Spinal cord (tissue), 10 donors: Measurements from ENCODE around the gene ITGA11. TPM values are rescaled to one million over a fixed set of nuclear protein-coding genes. Genes with fewer than 3 reads are reported as not detected.

Experiments
- DNase-seq, 6 donors: peaks; one replicate each; pipeline versions ENCODE4 v3.0.0 to v3.0.0-alpha.2; 2013 to 2015; ENCODE audit warnings: low spot score in 6 of 6, low read depth in 4 of 6
- H3K27ac ChIP-seq: one replicate; pipeline ENCODE4 v1.5.1; 2013; ENCODE audit warnings: low read depth, low read length, control low read depth
- H3K27me3 ChIP-seq: one replicate; pipeline ENCODE4 v1.6.1; 2013; ENCODE audit warnings: low read length; ENCODE audit not compliant: control insufficient read depth, insufficient read depth
- H3K36me3 ChIP-seq: one replicate; pipeline ENCODE4 v1.6.1; 2013; ENCODE audit warnings: low read length; ENCODE audit not compliant: control insufficient read depth, insufficient read depth
- H3K4me1 ChIP-seq: one replicate; pipeline ENCODE4 v1.6.1; 2013; ENCODE audit warnings: low read length; ENCODE audit not compliant: control insufficient read depth, insufficient read depth
- H3K4me3 ChIP-seq: one replicate; pipeline ENCODE4 v1.5.1; 2013; ENCODE audit warnings: low read depth, low read length, control low read depth
- H3K9me3 ChIP-seq: one replicate; pipeline ENCODE4 v1.6.1; 2013; ENCODE audit warnings: low read length; ENCODE audit not compliant: control insufficient read depth, insufficient read depth
- WGBS: methylation state at CpG from one replicate; pipeline ENCODE4 v1.1.5; 2013; ENCODE audit warnings: missing lambda C conversion rate; ENCODE audit not compliant: insufficient coverage; 5-methylcytosine and 5-hydroxymethylcytosine counted together
- polyA plus RNA-seq, 2 donors: library from polyadenylated mRNA; unstranded; fragments of 120-200 nt; gene quantifications; one replicate each; pipeline ENCODE4 v1.2.1, GENCODE V29; 2013; ENCODE audit not compliant: insufficient read length in 2 of 2
- total RNA-seq, 2 donors: library from RNA; depleted of rRNA in 1 of 2; stranded (reverse); fragments of 120-200 nt in 1 of 2; fragments of >200 nt in 1 of 2; gene quantifications; one replicate each; pipeline versions ENCODE4 v1.2.3 to v1.2.4, GENCODE V29; 2013 to 2014
- donor health status: healthy.

The ITGA11 gene
- total and polyA plus RNA-seq, 4 donors: 4.8 to 18.7 (median 7.4) TPM

DNA sequence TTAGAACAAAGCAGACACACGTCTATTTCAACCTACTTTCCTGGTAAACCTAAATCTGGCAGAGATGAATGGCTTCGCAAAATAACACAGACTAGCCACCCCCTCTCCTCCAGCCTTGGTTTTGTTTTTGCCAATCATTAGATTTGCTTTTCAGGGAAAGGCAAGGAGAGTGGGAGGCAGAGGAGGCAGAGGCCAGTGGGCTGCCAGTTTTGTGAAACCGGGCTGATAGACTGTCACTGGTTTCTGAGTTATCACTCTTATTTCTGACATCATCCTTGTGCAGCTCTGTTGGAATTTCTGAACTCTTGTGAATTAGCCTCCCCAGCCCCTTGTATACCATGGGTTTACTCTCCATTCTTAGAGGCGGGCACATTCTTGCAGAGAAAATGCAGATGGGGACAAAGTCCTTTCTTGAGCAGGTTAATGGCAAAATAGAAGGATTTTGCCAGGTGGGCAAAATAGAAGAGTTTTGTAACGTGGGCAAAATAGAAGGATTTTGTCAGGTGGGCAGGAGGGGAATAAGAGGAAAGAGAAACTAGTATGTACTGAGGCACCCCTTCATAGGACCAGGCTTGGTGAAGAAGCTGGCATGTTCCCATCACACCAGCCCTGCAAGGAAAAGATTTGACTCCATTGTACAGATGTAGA is 157.6 kb downstream of the ITGA11 start:
- Histone ChIP-seq H3K9me3 (no peaks in the 10 kb centered on the region), H3K27me3 (no peaks in the 10 kb centered on the region), H3K4me3 (no peak overlapping the region), H3K4me1 (peaks cover 9% of the 10 kb centered on the region), H3K36me3 (no peaks in the 10 kb centered on the region), H3K27ac (no peak overlapping the region)
- WGBS: 71% methylated on average over 1 of the region's 5 CpGs
- no peak for DNase-seq

DNA sequence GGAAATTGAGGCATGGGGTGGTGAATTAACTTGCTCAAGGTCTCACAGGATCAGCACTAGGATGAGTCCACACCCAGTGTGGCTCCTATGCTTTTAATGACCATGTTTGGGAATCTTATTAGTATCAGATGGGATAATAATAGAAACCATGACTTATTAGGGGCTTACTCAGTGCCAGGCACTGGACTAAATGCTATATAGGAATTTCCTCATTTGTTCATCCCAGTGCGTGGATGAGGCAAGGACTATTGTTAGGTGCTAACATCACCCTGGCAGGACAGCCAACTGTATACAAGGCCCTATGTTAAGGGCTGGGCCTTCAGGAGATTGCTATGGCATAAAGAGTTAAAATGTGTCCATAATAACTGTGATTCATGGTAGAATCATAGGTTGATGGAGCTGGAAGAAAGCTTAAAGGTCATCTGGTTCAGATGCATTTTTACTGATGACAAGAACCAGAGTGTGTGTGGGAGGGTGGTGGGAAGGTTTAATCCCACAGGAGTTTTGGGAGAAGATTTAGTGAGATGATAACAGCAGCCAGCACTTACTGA is 159.2 kb downstream of the ITGA11 start:
- no peak for DNase-seq
- H3K36me3 ChIP-seq: no peaks in the 10 kb centered on the region
- H3K27ac ChIP-seq: no peak overlapping the region
- H3K9me3 ChIP-seq: no peaks in the 10 kb centered on the region
- WGBS: 80% methylated on average over 1 of the region's 1 CpG
- no peak overlapping the region for H3K4me3 ChIP-seq
- no peaks in the 10 kb centered on the region for H3K27me3 ChIP-seq
- peaks cover 9% of the 10 kb centered on the region for H3K4me1 ChIP-seq

GRCh38 chr15:68271854-68272471 is 160.0 kb downstream of the ITGA11 start:
- Histone ChIP-seq H3K9me3 (no peaks in the 10 kb centered on the region), H3K4me3 (no peak overlapping the region), H3K36me3 (no peaks in the 10 kb centered on the region), H3K27me3 (no peaks in the 10 kb centered on the region), H3K4me1 (peaks cover 9% of the 10 kb centered on the region), H3K27ac (no peak overlapping the region)
- DNase-seq: peak in 1 of 6 donors; percentile 17
- WGBS: 48% methylated on average over 6 of the region's 11 CpGs

DNA sequence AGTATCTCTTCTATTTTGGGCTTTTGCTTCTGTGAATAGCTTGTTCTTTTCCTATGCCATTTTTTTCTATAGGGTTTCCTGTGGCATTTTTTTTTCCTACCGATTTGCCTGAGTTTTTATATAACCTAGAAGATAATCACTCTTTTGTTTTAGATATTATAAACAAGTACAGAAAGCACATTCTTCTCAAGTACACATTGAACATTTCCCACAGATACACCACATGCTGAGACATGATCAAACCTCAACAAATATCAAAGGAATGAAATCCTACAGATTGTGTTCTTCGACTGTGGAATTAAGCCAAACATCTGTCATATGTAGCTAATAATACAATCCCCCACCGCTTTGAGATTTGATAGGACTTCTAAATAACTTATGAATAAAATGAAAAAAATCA is 163.6 kb downstream of the ITGA11 start:
- Histone ChIP-seq H3K27ac (no peak overlapping the region), H3K36me3 (no peaks in the 10 kb centered on the region), H3K4me3 (no peak overlapping the region), H3K9me3 (no peaks in the 10 kb centered on the region), H3K27me3 (peaks cover 4% of the 10 kb centered on the region), H3K4me1 (peaks cover 6% of the 10 kb centered on the region)
- no CpG with 5 or more reads among the region's 3 CpGs for WGBS
- DNase-seq: no peak

DNA sequence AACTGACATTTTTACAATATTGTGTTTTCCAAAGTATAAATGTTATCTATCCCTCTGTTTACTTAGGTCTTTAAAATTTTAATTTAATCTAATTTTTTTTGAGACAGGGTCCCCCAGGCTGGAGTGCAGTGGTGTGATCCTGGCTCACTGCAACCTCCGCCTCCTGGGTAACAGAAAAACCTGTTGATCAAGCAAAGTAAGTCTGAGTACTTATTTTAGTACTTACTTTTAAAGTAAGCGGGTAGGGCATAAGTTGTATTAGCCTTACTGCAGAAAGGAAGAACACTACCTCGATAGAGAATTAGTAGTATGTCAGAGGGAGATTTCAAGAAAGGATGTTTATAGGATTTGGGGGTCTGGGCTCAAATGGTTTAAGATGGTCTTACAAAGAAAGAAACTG is 166.3 kb downstream of the ITGA11 start:
- Histone ChIP-seq H3K9me3 (no peaks in the 10 kb centered on the region), H3K27me3 (peaks cover 4% of the 10 kb centered on the region), H3K27ac (no peak overlapping the region), H3K4me1 (no peaks in the 10 kb centered on the region), H3K4me3 (no peak overlapping the region), H3K36me3 (no peaks in the 10 kb centered on the region)
- WGBS: 100% methylated on average over 2 of the region's 3 CpGs
- DNase-seq: no peak

DNA sequence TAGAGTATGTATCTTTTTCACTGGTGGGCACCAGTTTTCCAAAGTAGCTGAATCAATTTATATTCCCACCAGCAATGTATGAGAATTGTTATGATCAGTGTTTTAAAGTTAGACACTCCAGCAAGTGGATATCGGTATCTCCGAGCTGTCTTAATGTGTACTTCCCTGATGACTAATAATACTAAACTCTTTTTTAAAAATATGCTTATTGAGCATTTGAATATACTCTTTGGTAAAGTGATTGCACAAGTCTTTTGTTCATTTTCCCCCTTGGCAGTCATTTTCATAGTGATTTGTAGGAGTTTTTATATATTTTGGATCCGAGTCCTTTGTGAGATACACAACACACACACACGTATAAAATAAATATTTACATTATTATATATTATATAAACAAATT is 166.9 kb downstream of the ITGA11 start:
- DNase-seq: no peak
- Histone ChIP-seq H3K4me1 (no peaks in the 10 kb centered on the region), H3K36me3 (no peaks in the 10 kb centered on the region), H3K27me3 (peaks cover 4% of the 10 kb centered on the region), H3K4me3 (no peak overlapping the region), H3K9me3 (no peaks in the 10 kb centered on the region), H3K27ac (no peak overlapping the region)
- WGBS: no CpG with 5 or more reads among the region's 4 CpGs

GRCh38 chr15:68264282-68264681 is 167.7 kb downstream of the ITGA11 start:
- H3K9me3 ChIP-seq: no peaks in the 10 kb centered on the region
- no peaks in the 10 kb centered on the region for H3K36me3 ChIP-seq
- 40% methylated on average over 1 of the region's 2 CpGs for WGBS
- H3K4me3 ChIP-seq: no peak overlapping the region
- DNase-seq: no peak
- H3K4me1 ChIP-seq: no peaks in the 10 kb centered on the region
- H3K27me3 ChIP-seq: peaks cover 4% of the 10 kb centered on the region
- H3K27ac ChIP-seq: no peak overlapping the region

DNA sequence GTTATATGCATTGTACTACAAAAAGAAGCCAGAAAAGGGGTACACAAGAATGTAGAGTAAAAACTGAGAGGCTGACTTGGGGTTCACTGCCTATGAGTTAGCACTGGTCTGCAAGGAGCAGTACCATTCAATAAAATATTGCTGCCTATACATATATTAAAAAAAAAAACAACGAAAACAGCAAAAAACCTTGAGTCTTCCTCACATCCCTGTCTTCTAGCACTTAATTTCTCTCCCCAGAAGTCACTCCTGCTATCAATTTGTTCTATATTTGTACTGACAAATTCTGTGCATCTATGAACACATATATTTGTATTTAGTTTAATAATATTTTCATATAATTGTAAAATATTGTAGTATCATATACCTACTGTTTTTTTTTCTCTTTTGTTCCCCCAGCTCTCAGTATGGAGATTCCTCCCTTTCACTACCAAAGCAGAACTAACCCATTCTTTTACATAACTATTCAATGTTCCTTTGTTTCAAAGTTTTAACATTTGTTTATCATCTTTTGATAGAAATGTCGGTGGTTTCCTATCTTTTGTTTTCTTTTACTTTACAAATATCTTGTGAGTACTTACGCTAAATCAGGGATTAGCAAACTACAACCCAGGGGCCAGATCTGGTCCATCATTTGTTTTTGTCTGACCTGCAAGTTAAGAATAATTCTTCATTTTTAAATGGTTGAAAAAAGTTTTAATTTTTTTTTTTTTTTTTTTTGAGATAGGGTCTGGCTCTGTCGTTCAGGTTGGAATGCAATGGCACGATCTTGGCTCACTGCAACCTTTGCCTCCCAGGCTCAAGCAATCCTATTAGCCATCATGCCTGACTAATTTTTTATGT is 169.2 kb downstream of the ITGA11 start:
- Histone ChIP-seq H3K27me3 (peaks cover 4% of the 10 kb centered on the region), H3K4me1 (no peaks in the 10 kb centered on the region), H3K4me3 (no peak overlapping the region), H3K27ac (no peak overlapping the region), H3K36me3 (no peaks in the 10 kb centered on the region), H3K9me3 (no peaks in the 10 kb centered on the region)
- DNase-seq: no peak
- no CpG with 5 or more reads among the region's 5 CpGs for WGBS

GRCh38 chr15:68261980-68262379 is 170.0 kb downstream of the ITGA11 start:
- Histone ChIP-seq H3K4me1 (no peaks in the 10 kb centered on the region), H3K27me3 (peaks cover 4% of the 10 kb centered on the region), H3K9me3 (no peaks in the 10 kb centered on the region), H3K36me3 (no peaks in the 10 kb centered on the region), H3K27ac (no peak overlapping the region), H3K4me3 (no peak overlapping the region)
- WGBS: no CpG with 5 or more reads among the region's 3 CpGs
- no peak for DNase-seq
